HG02981 (cell line): ENCODE data around the gene MBOAT1.
"Not testable (repeated sequence)": the region's sequence is repeated elsewhere in the genome, so short reads cannot be mapped to it uniquely, and the experiment has no call there.

Source experiments
- ATAC-seq: cut with Tn5 transposase; IDR thresholded peaks from one replicate; pipeline ENCODE4 v1.9.1; 2021; ENCODE audit warnings: mild to moderate bottlenecking, moderate library complexity; ENCODE audit not compliant: unreplicated experiment

The MBOAT1 gene, protein sequence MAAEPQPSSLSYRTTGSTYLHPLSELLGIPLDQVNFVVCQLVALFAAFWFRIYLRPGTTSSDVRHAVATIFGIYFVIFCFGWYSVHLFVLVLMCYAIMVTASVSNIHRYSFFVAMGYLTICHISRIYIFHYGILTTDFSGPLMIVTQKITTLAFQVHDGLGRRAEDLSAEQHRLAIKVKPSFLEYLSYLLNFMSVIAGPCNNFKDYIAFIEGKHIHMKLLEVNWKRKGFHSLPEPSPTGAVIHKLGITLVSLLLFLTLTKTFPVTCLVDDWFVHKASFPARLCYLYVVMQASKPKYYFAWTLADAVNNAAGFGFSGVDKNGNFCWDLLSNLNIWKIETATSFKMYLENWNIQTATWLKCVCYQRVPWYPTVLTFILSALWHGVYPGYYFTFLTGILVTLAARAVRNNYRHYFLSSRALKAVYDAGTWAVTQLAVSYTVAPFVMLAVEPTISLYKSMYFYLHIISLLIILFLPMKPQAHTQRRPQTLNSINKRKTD

DNA sequence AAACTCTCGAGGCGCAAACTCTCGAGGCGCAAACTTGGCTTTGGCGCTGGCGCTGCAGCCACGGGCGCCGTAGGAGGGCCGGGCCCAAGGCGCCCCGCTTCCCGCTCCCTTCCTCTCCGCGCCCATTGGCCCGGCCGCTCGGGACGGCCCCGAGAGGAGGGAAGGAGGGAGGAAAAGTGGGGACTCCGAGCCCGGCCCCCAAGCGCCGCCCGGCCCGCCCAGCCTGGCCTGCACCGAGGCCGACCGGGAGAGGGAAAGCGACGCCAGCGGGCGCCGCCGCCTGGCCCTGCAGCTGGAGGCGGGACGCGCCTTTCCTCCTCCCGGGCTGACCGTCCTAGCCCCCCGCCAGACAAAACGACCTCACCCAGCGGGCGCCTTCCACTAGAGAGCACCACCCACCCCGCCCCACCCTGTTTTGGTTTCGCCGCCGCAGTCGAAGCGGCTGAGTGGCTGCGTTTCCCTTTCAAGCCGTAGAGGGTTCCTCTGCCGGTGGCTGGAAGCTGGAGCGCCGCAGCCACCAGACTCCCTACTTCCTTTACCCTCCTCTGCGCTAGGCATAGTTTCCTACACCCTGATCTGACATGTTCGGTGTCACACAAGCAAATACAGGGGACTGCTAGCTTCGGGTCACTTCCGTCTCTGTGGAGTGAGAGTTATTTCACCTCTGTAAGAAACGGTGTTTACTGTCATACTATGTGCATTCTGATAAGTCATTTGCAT lies at the start of gene MBOAT1:
Gene MBOAT1, minus strand, starts transcription at position 78 of the 720 bp plus-strand sequence. CDS start 235 bp downstream, outside the sequence.
- ATAC-seq = peak; percentile 72

DNA sequence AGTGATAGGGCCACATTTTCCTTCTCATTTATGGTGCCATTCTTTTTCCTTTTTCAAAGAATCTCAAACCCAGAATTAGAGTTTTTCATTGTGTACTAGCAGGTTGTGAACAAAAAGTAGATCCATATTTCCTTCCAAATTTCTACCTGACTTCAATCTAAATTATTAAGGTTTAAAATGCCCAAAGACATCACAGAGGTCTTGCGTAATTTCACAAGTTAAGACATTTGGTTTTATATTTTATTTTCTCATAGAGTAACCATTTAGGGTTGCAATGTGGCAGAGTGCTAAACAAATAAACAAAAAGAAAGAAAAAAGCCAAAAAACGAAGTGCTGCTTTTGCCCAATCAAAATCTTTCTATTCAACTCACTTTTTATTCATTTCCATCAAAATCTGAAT lies 49.4 kb upstream of the MBOAT1 start:
- no peak for ATAC-seq

DNA sequence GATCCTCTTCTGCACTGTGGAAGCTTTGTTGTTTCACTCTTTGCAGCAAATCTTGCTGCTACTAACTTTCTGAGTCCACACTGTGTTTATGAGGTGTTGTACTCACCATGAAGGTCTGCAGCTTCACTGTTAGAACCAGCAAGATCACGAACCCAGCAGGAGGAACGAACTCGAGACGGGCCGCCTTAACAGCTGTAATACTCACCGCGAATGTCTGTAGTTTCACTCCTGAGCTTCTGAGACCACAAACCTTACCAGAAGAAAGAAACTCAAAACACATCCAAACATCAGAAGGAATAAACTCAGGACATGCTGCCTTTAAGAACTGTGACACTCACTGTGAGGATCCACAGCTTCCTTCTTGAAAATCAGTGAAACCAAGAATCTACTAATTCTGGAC lies 48.1 kb upstream of the MBOAT1 start:
- no peak for ATAC-seq

DNA sequence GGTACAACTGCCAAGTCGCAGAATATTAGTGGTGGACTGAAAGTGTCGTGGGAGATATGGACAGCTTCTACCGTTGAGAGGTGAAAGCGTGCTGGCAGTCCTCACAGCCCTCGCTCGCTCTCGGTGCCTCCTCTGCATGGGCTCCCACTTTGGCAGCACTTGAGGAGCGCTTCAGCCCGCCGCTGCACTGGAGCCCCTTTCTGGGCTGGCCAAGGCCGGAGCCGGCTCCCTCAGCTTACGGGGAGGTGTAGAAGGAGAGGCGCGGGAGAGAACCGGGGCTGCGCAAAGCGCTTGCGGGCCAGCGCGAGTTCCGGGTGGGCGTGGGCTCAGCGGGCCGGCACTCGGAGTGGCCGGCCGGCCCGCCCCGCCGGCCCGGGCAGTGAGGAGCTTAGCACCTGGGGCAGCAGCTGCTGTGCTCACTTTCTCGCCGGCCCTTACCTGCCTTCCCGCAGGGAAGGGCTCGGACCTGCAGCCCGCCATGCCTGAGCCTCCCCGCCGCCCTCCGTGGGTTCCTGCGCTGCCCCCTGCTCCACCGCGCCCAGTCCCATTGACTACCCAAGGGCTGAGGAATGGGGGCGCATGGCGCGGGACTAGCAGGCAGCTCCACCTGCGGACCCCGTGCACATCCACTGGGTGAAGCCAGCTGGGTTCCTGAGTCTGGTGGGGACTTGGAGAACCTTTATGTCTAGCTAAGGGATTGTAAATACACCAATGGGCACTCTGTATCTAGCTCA lies 47.2 kb upstream of the MBOAT1 start:
- no peak for ATAC-seq

DNA sequence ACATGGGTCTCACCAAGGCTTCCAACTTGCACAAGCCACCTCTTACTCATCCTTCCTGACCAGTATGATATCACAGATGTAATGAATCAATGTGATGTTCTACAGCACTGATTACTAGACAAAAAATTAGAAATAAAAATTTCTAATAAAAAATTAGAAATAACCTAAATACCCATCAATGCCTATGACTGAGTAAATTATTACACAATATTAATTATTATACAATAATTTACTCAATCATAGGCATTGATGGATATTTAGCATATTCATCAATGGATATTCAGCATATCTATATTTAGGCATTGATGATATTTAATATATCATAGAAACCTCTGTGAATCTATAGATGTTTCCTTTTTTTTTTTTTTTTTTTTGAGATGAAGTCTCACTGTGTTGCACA lies 43.2 kb upstream of the MBOAT1 start:
- no peak for ATAC-seq

DNA sequence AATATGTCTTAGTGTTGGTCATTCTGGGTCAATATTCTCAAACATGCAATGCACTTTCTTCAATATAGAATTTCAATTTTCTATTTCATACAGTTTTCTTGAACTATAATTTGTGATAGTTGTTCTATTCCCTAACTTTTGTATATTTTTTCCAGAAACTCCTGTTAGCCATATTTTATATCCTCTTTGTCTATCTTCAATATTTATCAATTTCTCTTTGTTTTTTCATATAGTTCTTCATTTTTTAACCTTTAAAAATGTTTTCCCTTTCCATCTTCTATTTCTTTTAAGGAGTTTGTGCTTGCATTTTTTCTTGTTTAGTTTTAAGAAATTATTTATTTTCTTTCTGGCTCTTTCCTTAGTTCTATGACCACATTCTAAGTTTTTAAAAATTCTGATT lies 42.0 kb upstream of the MBOAT1 start:
- ATAC-seq = no peak

DNA sequence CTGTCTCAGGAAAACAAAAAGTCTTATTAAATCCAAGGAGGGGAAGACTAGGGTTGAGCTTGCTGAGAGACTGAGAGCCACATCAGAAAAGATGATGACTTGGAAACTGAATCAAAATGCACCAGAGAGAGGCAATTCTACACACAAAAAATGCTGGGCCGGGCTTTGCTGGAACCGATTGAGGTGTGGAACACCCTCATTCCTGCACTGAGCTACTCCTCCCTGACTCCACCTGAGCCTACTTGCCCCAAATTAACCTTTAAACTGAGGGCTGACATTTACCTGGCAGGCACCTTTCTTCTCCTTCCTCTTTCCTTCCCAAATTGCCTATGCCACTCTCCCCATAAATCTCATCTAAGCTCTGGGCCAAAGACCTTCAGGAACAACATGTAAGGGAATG lies 40.8 kb upstream of the MBOAT1 start:
- no peak for ATAC-seq

DNA sequence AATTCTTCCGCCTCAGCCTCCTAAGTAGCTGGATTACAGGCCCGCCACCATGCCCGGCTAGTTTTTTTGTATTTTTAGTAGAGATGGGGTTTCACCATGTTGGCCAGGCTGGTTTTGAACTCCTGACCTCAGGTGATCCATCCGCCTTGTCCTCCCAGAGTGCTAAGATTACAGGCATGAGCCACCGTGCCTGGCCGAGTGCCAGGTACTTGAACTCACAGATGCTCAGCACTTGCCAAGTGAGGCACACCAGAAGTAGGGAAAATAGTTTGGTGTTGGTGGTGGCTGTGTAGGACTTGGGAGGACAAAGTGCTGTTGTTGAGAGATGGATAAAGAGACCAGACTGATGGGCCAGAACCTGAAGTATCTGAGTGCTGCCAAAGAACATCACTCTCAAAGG lies 40.0 kb upstream of the MBOAT1 start:
- ATAC-seq = no peak

DNA sequence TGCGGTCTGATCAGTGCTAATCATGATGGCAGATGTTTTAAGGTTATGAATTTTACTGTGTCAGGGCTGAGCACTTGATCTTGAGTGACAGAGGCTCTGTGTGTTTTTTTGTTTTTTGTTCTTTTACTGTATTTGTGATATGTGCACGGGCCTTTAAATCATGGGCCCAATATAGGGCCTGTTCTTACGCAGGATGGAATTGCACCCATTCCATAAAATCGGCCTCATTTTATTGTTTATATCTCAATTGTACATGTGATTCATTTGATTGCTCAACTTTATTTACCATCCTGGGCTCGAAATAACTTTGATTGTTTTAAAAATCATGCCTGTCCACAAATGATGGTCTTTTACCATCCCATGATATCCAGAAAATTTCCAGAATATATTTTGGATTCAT lies 39.3 kb upstream of the MBOAT1 start:
- no peak for ATAC-seq

DNA sequence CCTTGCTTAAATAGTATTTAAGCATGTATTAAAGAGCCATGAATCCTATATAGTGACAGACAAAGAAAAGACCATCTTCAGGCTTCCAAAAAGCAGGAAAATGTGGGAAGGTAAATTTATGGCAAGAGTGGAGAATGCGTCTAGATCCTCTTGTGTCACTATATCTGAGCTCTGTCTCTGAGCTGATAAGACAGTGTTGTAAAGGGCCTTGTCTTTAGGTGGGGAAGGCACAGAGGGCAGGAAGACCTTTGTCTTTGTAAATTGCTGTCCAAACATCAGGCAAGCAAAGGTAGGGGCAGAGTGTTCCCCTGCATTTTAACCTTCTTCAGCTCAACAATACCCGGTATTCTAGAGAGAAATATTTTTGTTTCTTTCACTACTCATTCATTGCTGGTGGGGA lies 33.9 kb upstream of the MBOAT1 start:
- ATAC-seq = no peak

DNA sequence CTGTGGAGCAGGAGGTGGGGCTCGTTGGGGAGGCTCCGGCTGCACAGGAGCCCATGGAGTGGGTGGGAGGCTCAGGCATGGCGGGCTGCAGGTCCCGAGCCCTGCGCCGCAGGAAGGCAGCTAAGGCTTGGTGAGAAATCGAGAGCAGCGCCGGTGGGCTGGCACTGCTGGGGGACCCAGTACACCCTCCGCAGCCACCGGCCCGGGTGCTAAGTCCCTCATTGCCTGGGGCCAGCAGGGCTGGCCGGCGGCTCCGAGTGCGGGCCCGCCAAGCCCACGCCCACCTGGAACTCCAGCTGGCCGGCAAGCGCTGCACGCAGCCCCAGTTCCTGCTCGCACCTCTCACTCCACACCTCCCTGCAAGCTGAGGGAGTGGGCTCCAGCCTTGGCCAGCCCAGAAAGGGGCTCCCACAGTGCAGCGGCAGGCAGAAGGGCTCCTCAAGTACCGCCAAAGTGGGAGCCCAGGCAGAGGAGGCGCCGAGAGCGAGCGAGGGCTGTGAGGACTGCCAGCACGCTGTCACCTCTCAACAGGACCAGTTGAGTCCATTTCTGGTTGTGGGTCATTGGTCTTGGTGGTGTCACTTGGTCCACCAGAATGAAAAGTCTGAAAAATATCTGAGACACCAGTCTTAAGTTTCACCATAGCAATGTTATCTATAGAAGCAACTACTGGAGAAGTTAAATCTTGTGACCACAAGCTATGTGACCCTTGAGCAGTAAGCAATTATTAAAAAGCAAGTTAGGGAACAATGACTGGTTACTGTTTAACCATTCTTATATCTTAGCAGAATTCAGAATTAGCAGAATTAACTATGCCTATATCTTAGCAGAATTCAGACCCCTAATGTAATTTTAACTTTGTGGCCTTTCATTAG lies 32.8 kb upstream of the MBOAT1 start:
- ATAC-seq = not testable (repeated sequence)

DNA sequence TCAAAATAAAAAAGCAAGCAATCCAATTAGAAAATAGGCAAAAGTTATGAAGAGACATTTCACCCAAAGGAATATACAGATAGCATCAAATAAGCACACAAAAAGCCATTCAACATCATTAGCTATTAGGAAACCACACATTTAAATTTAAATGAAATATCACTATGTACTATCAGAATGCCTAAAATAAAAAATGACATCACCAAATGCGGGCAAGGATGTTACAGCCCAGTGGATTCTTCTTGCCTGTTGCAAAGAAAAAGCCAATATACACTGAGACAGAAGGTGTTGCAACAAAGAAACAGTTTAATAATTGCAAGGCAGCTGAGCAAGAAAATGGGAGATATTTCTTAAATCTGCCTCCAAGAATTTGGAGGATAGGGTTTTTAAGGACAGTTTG lies 31.0 kb upstream of the MBOAT1 start:
- no peak for ATAC-seq

DNA sequence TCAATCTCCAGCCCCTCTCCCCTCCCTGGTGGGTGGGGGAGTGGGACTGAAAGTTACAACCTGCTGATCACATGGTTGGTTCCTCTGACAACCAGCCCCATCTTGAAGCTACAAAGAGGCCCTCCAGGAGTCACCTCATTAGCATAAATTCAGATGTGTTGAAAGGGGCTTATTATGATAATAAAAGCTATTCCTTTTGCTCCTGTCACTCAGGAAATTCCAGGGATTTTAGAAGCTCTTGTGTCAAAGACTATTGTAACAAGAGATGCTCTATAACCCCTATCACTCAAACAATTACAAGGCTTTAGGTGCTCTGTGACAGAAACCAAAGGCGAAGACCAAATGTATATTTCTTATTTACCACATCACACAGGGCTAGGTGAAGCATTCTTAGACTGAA lies 30.1 kb upstream of the MBOAT1 start:
- ATAC-seq = no peak

DNA sequence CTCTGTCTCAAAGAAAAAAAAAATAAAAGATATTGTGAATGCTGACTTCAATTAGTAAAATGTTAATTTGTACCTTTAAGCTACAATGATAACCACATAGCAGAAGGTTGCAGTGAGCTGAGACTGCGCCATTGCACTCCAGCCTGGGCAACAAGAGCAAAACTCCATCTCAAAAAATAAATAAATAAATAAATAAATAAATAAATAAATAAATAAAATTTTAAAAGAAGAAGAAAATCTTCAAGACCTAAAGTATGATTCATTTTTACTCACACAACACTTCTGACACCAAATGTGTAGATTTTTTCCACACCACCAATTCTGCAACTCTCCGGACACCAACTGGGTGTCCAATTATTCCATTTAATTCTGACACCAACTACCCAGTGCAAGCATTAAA lies 28.8 kb upstream of the MBOAT1 start:
- ATAC-seq = no peak

DNA sequence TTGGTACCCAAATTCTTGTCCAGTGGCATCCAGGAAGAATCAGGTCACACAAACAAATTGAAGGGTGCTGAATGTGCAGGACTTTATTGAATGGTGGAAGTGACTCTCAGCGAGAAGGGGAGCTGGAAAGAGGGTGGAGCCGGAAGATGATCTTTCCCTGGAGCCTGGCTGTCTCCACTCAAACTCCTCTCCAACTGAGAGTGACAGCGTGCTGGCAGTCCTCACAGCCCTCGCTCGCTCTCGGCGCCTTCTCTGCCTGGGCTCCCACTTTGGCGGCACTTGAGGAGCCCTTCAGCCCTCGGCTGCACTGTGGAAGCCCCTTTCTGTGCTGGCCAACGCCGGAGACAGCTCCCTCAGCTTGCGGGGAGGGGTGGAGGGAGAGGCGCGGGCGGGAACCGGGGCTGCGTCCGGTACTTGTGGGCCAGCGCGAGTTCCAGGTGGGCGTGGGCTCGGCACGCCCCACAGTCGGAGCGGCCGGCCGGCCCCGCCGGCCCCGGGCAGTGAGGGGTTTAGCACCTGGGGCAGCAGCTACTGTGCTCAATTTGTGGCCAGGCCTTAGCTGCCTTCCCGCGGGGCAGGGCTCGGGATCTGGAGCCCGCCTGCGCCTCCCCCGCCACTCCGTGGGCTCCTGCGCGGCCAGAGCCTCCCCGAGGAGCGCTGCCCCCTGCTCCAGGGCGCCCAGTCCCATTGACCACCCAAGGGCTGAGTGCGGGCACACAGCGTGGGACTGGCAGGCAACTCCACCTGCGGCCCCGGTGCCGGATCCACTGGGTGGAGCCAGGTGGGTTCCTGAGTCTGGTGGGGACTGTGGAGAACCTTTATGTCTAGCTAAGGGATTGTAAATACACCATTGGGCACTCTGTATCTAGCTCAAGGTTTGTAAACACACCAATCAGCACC lies 26.7 kb upstream of the MBOAT1 start:
- ATAC-seq = no peak

DNA sequence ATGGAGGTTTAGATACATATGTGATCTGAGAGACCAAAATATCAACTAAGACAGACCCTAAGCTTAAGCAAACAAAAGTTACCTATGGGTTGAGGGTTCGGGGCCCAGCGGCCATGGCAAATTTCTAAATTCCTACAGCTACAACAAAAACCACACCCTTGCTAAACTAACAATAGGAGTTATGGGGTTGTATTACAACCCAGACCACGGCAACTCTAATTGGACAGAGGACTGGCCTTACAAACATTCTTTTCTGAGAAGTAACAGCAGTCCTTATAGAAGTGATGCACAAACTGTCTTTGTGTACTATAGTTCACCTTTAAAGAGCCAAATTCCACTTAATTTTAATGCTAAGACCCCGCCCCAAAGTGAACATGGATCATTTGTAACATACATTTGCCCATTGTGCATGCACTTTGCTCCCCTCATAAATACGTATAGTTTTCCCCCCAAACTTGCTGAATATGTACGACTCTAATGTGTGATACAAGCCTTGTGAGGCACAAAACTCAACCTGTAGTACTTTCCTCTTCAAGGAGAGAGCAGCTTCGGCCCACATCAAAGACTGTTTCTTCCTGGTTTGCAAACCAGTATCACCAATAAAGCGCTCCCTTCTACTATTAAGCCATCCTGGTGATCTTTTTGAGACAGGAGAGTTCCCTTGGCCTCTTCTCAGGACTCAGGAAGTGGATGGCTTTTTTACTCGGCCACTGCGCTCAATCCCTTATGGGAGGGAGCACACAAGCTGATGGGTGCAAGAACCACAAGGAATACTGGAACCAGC lies 25.6 kb upstream of the MBOAT1 start:
- ATAC-seq = no peak

DNA sequence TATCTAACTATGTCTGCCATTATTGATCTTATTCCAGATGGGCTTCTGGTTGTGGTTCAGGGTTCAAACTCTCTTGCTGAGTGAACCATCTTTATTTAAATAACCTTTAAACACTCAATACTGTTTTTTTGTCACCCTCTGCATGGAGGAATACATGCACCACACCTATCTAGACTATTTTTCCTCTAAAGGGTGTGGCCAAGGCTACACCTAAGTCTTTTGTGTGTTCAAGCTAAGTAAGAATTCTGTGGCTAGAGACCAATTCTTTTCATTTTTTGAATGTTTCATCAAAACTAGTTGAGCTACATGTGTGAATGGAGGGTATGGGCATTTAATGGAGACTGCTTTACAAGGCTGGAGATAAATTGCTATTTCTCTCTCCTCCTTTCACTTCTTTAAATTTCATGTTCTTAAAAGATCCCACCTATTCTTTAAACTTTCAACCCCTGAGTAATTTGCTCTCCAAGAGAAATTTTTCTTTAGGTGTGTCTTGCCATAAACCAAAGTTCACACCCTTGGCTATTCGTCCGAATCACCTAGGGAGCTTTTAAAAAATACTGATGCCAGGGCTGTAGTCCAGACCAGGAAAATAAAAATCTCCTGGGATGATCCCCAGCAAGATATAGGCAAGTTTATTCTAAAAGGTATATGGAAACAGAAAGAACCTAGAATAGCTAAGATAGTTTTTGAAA lies 24.8 kb upstream of the MBOAT1 start:
- no peak for ATAC-seq

DNA sequence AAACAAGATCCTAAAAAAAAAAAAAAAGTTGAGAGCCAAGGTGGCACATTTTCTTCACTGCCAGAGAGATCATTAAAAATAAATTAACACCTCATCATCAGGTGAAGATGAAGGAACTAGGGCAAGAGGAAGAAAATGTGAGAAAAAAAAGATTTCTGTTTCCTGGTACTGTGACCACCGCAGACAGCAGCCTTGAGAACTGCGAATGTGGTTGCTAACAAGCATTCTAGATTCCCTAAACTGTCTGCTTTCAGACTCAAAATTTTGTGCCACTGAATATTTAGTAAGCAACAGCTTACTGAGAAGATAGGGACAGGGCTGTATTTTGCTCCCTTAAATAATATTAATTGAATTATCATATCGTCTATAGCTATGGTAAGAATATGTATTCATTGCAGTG lies 24.1 kb upstream of the MBOAT1 start:
- ATAC-seq = no peak
